Spleen (tissue), 11 donors: Measurements from ENCODE around the gene BRCA2. TPM values are rescaled to one million over a fixed set of nuclear protein-coding genes. Genes with fewer than 3 reads are reported as not detected.

Experiments
- DNase-seq: peaks from one replicate; pipeline ENCODE4 v3.0.0-alpha.2; 2020
- H3K27ac ChIP-seq, 8 donors: fragments of 200-600 bp; sonication (generic) in 7 of 8; 1 replicate in 4 of 8; 2 replicates in 4 of 8; pipeline versions ENCODE4 v1.5.0 to v1.8.0; 2016 to 2021; ENCODE audit warnings: inconsistent platforms in 4 of 8, mild to moderate bottlenecking in 4 of 8, moderate library complexity in 1 of 8
- H3K27me3 ChIP-seq, 7 donors: fragments of 200-600 bp; sonication (generic) in 6 of 7; replicated peaks in 1 of 7; 1 replicate in 4 of 7; 2 replicates in 3 of 7; pipeline versions ENCODE4 v1.5.0 to v1.8.0; 2016 to 2021; ENCODE audit warnings: inconsistent platforms in 3 of 7, mild to moderate bottlenecking in 1 of 7
- H3K36me3 ChIP-seq, 6 donors: fragments of 200-600 bp; sonication (generic) in 5 of 6; 1 replicate in 4 of 6; 2 replicates in 2 of 6; pipeline versions ENCODE4 v1.5.0 to v1.8.0; 2016 to 2021; ENCODE audit warnings: inconsistent platforms in 2 of 6
- H3K4me1 ChIP-seq, 6 donors: fragments of 200-600 bp; sonication (generic) in 5 of 6; 1 replicate in 3 of 6; 2 replicates in 3 of 6; pipeline versions ENCODE4 v1.5.0 to v1.8.0; 2016 to 2021; ENCODE audit warnings: inconsistent platforms in 3 of 6
- H3K4me3 ChIP-seq, 8 donors: fragments of 200-600 bp; sonication (generic) in 7 of 8; 1 replicate in 4 of 8; 2 replicates in 4 of 8; pipeline versions ENCODE4 v1.5.0 to v1.8.0; 2016 to 2021; ENCODE audit warnings: inconsistent platforms in 4 of 8, mild to moderate bottlenecking in 4 of 8, moderate library complexity in 2 of 8
- H3K9me3 ChIP-seq, 8 donors: fragments of 200-600 bp; sonication (generic) in 7 of 8; 1 replicate in 4 of 8; 2 replicates in 4 of 8; pipeline versions ENCODE4 v1.5.0 to v1.8.0; 2016 to 2021; ENCODE audit warnings: inconsistent platforms in 4 of 8
- POLR2A ChIP-seq, 3 donors: fragments of 450-650 bp; IDR thresholded peaks; one replicate each; pipeline ENCODE4 v1.5.1; 2017; ENCODE audit warnings: antibody characterized with exemption in 3 of 3, mild to moderate bottlenecking in 1 of 3
- POLR2AphosphoS5 ChIP-seq, 3 donors: sonication (generic); formaldehyde crosslinking; IDR thresholded peaks; one replicate each; pipeline ENCODE4 v1.5.1; 2017; ENCODE audit warnings: antibody characterized with exemption in 3 of 3
- WGBS, 5 donors: extraction: QIAGEN DNeasy Blood & Tissue Kit in 3 of 5; methylation state at CpG; one replicate each; pipeline versions ENCODE4 v1.1.5 to v1.1.7; 2013 to 2018; 5-methylcytosine and 5-hydroxymethylcytosine counted together
- intact Hi-C: fragments of 100-400 bp; cut with DNase I; formaldehyde crosslinking; loops from one replicate; pipeline ENCODE4 v1.15.0; 2023; ENCODE audit warnings: low total_unique reads
- polyA plus RNA-seq, 3 donors: library from polyadenylated mRNA; stranded (reverse); fragments of 200-250 nt; gene quantifications; one replicate each; pipeline ENCODE4 v1.2.1, GENCODE V29; 2013
- total RNA-seq, 7 donors: library from RNA; depleted of rRNA in 3 of 7; stranded (reverse); fragments of >200 nt in 3 of 7; fragmentation: NEBNext Ultra II Directional in 4 of 7; extraction: Animal tissue kit (Norgen Biotek cat#: 25700) in 4 of 7; gene quantifications; one replicate each; pipeline versions ENCODE4 v1.1.0 to v1.2.1, GENCODE V29; 2016 to 2021
- TF ChIP-seq, protein P1 (sequence below), 11 experiments: fragments of 200-600 bp in 7 of 11; fragments of 450-650 bp in 4 of 11; sonication (generic) in 4 of 11; IDR thresholded peaks in 8 of 11; conservative IDR thresholded peaks in 3 of 11; 1 replicate in 7 of 11; 2 replicates in 4 of 11; pipeline versions ENCODE4 v1.4.0 to v1.8.0; 2016 to 2021; ENCODE audit warnings: antibody characterized with exemption in 11 of 11, inconsistent platforms in 4 of 11, mild to moderate bottlenecking in 1 of 11
- donor health status: healthy with polysubstance abuse.
- donor health status: DM: no; HTN: no; CAD: no; lungs with moderate emphysema.
- donor health status: DM: no; HTN: no; CAD: no.
- donor health status: Bipolar disorder and iron deficiency.
- donor health status: healthy.
- donor health status: DM: no; HTN: no; CAD: no.
- donor health status: DM: yes; HTN: yes; CAD: no.

Gene BRCA2
- total and polyA plus RNA-seq, 10 donors = 0.35 to 11.2 (median 6.1) TPM

- intact Hi-C loops = no loop called here
- DNase-seq = no peak
Observed at GRCh38 chr13:32409561-32410421, 94.5 kb downstream of the BRCA2 start.

GRCh38 chr13:32413284-32413683 is 98.0 kb downstream of the BRCA2 start:
- intact Hi-C loops = no loop called here
- DNase-seq = no peak
- 91 to 98% (median 97%) methylated on average over 3 of the region's 3 CpGs for WGBS, 5 donors
- no peak for TF ChIP-seq POLR2AphosphoS5 (IDR thresholded peaks at IDR 0.05)
- TF ChIP-seq, protein P1, sequence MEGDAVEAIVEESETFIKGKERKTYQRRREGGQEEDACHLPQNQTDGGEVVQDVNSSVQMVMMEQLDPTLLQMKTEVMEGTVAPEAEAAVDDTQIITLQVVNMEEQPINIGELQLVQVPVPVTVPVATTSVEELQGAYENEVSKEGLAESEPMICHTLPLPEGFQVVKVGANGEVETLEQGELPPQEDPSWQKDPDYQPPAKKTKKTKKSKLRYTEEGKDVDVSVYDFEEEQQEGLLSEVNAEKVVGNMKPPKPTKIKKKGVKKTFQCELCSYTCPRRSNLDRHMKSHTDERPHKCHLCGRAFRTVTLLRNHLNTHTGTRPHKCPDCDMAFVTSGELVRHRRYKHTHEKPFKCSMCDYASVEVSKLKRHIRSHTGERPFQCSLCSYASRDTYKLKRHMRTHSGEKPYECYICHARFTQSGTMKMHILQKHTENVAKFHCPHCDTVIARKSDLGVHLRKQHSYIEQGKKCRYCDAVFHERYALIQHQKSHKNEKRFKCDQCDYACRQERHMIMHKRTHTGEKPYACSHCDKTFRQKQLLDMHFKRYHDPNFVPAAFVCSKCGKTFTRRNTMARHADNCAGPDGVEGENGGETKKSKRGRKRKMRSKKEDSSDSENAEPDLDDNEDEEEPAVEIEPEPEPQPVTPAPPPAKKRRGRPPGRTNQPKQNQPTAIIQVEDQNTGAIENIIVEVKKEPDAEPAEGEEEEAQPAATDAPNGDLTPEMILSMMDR (IDR thresholded peaks at IDR 0.05 in 8 of 11, conservative IDR thresholded peaks at IDR 0.05 in 3 of 11) = no peak
- no peak for TF ChIP-seq POLR2A (IDR thresholded peaks at IDR 0.05)
- no peak overlapping the region for H3K27ac ChIP-seq
- no peaks in the 10 kb centered on the region for H3K9me3 ChIP-seq
- peaks cover 0 to 28% (median 7%) of the 10 kb centered on the region in 6 donors for H3K4me1 ChIP-seq
- no peak overlapping the region for H3K4me3 ChIP-seq
- peaks cover 0 to 14% (median 2%) of the 10 kb centered on the region in 6 donors for H3K36me3 ChIP-seq
- no peaks in the 10 kb centered on the region for H3K27me3 ChIP-seq

More at GRCh38 chr13:32409561-32410421, 94.5 kb downstream of the BRCA2 start:
- H3K4me3 ChIP-seq = peak overlapping the region in 3 of 8 donors; percentile 12 to 20 (median 12)
- no peaks in the 10 kb centered on the region for H3K9me3 ChIP-seq
- peaks cover 0 to 28% (median 7%) of the 10 kb centered on the region in 6 donors for H3K4me1 ChIP-seq
- TF ChIP-seq POLR2A (IDR thresholded peaks at IDR 0.05) (no peak), POLR2AphosphoS5 (IDR thresholded peaks at IDR 0.05) (peak in 2 of 3 donors; percentile 16 to 45)
- H3K36me3 ChIP-seq = peaks cover 0 to 42% (median 22%) of the 10 kb centered on the region in 6 donors
- no peaks in the 10 kb centered on the region for H3K27me3 ChIP-seq
- 52 to 71% (median 67%) methylated on average over 27 of the region's 27 CpGs for WGBS, 5 donors
- H3K27ac ChIP-seq = peak overlapping the region in 1 of 8 donors; percentile 12

DNA sequence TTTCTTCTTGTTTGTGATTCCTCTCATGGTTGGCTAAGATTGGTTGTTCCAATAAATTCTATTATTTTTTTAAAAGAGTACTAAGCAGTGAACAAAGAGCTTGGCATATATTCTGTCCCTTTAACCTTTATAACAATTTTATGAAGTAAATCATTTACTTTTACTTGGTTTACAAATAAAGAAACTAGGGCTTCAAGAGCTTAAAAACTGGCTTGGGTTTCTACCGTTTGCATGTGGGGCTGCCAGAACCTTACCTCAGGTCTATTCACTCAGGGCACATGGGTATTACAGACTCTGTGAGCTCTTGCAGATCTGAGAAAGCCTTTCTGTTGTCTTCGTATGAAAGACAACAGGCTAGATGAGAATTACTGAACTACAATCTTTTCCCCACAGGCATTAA is 99.3 kb downstream of the BRCA2 start:
- no peak overlapping the region for H3K27ac ChIP-seq
- no peaks in the 10 kb centered on the region for H3K27me3 ChIP-seq
- intact Hi-C loops = no loop called here
- TF ChIP-seq POLR2A (IDR thresholded peaks at IDR 0.05) (no peak), POLR2AphosphoS5 (IDR thresholded peaks at IDR 0.05) (no peak)
- TF ChIP-seq, protein P1 (IDR thresholded peaks at IDR 0.05 in 8 of 11, conservative IDR thresholded peaks at IDR 0.05 in 3 of 11) = no peak
- 88 to 95% (median 92%) methylated on average over 2 of the region's 2 CpGs for WGBS, 5 donors
- peaks cover 0 to 19% (median 4%) of the 10 kb centered on the region in 6 donors for H3K36me3 ChIP-seq
- no peak overlapping the region for H3K4me3 ChIP-seq
- peaks cover 0 to 16% (median 1%) of the 10 kb centered on the region in 6 donors for H3K4me1 ChIP-seq
- DNase-seq = no peak
- peaks cover 0 to 10% (median 4%) of the 10 kb centered on the region in 8 donors for H3K9me3 ChIP-seq

- H3K36me3 ChIP-seq = peaks cover 0 to 21% (median 6%) of the 10 kb centered on the region in 6 donors
- DNase-seq = no peak
- H3K27ac ChIP-seq = no peak overlapping the region
- peaks cover 0 to 12% (median 0%) of the 10 kb centered on the region in 6 donors for H3K4me1 ChIP-seq
- intact Hi-C loops = no loop called here
- H3K27me3 ChIP-seq = no peaks in the 10 kb centered on the region
- TF ChIP-seq POLR2A (IDR thresholded peaks at IDR 0.05) = no peak
- TF ChIP-seq, protein P1 (IDR thresholded peaks at IDR 0.05 in 8 of 11, conservative IDR thresholded peaks at IDR 0.05 in 3 of 11) = peak in 6 of 11 experiments; percentile 17 to 49 (median 38)
- no peak overlapping the region for H3K4me3 ChIP-seq
- H3K9me3 ChIP-seq = peaks cover 0 to 14% (median 9%) of the 10 kb centered on the region in 8 donors
Observed at GRCh38 chr13:32415019-32415418, 99.7 kb downstream of the BRCA2 start.
